Glomerular visceral epithelial cell (primary cell): Measurements from ENCODE around the gene MFAP5.
"Not testable (repeated sequence)": the region's sequence is repeated elsewhere in the genome, so short reads cannot be mapped to it uniquely, and the experiment has no call there.

Experiments used
- DNase-seq: peaks from one replicate; pipeline ENCODE4 v3.0.0-alpha.2; 2016; ENCODE audit errors: extremely low spot score

Gene MFAP5

DNA sequence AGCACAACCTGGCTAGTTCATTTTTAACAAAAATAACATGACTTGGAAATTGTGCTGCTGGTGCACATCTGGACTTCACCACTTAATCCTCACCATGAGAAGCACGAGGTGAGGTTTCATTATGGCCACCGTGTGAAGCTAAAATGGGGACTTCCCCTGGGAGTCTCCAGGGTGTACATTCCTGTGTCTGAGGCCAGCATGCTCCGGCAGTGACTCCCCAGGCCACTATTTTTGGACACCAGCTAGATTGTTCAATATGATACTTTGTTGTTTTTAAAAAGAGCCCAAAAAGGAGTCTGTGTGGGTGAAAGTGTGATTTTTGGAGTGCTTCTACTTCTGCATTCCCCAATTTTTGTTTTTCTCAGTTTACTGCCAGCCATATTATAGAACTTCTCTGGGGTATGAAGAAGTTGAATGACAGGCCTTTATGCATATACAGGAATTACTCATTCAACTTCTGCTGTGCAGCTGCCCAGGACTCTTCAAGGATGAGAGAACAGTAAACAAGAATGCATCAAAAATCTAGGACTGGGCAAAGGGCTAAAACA, 33.1 kb downstream of the MFAP5 start:
- DNase-seq, result peak; percentile 82

DNA sequence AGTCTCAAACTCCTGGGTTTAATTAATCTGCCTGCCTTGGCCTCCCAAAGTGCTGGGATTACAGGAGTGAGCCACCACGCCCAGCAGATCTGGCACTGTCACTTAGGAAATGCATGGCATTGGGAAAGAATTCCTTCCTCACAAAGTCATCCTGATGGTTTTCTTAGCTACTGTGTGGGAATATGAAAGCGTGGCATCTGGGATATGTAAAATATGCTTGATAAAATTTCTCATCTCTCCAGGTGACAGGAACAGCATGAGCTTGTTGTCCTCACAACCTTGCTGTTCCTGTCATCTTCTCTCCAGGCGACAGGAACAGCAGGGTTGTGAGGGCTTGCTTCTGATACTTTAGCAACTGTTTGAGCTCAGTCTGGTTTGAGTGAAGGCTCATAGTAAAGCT, 33.9 kb downstream of the MFAP5 start:
- DNase-seq, result peak; percentile 18

DNA sequence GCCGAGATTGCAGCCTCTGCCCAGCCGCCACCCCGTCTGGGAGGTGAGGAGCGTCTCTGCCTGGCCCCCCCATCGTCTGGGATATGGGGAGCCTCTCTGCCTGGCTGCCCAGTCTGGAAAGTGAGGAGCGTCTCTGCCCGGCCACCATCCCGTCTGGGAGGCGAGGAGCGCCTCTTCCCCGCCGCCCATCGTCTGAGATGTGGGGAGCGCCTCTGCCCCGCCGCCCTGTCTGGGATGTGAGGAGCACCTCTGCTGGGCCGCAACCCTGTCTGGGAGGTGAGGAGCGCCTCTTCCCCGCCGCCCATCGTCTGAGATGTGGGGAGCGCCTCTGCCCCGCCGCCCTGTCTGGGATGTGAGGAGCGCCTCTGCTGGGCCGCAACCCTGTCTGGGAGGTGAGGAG, 37.9 kb downstream of the MFAP5 start:
- DNase-seq, result not testable (repeated sequence)

DNA sequence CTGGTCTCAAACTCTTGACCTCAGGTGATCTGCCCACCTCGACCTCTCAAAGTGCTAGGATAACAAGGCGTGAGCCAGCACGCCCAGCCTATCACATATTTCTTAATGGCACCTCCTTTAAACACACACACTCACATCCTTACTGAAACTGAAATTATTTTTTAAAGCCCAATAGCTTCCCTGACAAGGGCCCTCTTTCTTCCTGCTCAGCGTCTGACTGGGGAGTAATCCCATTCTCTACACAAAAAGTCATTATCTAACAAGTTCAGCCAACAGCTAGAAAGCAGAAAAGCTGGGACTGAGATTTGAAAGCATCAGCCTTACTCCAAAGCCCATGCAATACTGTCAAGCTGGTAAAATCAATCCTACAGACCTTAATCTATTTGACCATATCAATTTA, 40.0 kb downstream of the MFAP5 start:
- DNase-seq, result no peak

DNA sequence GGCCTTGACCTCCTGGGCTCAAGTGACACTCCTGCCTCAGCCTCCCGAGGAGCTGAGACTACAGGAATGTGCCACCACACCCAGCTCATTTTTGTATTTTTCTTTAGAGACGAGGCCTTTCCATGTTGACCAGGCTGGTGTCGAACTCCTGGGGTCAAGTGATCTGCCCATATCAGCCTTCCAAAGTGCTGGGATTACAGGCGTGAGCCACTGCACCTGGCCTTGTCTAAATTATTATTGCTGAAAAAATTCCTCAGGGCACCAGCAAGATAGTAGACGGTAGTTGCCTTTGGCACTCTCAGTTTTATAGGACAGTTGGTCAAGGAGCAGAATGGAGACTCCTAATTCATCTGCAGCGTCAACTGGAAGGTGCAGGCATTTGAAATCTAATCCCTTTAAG, 47.4 kb downstream of the MFAP5 start:
- DNase-seq, result no peak

DNA sequence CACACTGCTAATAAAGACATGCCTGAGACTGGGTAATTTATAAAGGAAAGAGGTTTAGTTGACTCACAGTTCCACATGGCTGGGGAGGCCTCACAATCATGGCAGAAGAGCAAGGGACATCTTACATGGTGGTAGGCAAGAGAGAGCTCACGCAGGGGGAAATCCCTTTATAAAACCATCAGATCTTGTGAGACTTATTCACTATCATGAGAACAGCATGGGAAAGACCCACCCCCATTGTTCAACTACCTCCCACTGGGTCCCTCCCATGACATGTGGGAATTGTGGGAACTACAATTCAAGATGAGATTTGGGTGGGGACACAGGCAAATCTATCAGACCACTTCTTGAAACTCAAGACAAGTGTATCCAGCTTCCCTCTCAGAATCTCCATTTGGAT, 48.7 kb downstream of the MFAP5 start:
- DNase-seq, result not testable (repeated sequence)

DNA sequence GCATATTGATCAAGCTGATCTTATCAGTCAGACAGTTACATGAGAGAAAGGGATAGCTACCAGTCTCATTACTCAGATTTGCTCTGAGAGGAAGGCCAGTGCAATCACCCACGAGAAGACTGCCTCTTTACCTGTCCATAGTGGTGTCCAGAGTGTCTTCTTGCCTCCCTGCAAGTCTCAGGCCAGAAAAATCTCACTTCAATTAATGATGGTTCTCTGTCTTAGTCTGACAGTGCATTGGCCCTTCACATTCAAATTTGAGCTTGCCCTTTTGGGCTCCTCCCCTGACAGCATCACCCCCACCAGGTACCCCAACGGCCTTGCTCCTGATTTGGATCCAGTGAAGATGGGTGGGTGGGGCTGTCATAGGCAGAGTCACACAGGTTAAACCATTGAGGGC, 50.0 kb downstream of the MFAP5 start, which contains the start of gene AICDA:
AICDA (minus strand) TSS at position 231 of the 400 bp plus-strand sequence; CDS start at position 139, 92 bp downstream.
- no peak for DNase-seq

DNA sequence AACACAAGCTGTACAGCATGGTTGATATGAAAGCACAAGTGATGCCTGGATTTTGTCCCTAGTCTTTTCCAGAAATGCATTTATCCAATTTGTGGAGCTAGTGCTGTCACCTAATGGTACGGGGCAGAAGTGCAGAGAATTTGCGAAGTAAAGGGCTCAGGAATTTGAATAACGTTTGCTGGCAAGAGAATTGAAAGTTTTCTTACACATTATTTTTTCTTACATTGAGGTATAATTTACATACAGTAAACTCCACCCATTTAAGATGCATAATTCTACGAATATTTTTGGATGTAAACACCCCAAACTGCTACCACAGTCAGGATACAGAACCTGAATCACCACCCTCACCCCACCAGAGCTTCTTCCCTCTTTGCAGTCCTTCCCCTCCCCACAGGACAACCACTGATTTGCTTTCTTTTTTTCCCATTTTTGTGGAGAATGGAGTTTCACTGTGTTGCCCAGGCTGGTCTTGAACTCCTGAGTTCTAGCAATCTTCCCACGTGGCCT, 53.5 kb downstream of the MFAP5 start:
- peak; percentile 46 for DNase-seq

DNA sequence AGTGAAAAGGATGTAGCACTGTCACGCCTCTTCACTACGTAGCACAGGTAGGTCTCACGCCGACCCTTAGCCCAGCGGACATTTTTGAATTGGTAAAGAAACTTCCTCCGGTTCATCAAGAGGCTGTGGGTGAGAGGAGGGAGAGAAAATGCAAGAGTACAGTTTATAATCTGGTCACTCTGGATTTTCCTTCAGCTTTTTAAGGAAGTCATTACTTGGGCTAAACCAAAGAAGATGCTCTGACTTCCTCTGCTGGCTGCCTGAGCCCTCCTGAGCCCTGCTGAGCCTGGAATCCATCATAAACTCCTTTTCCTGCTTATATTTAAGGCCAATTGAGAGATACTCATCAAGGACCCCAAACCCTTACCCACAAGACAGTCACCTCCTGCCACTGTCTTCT, 55.7 kb downstream of the MFAP5 start:
- no peak for DNase-seq

DNA sequence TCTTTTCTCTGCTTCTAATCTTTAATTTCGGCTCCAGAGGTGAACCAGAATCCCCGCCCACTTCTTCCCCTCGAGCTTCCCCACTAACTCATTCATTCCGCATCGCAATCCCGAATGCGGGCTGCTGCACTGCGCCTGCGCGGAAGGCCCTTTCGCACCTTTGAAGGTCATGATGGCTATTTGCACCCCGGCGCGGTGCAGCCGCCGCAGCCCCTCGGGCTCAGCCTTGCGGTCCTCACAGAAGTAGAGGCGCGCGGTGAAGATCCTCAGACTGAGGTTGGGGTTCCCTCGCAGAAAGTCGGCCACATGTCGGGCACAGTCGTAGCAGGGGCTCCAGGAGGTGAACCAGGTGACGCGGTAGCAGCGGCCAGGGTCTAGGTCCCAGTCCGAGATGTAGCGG, 57.6 kb downstream of the MFAP5 start:
- no peak for DNase-seq

DNA sequence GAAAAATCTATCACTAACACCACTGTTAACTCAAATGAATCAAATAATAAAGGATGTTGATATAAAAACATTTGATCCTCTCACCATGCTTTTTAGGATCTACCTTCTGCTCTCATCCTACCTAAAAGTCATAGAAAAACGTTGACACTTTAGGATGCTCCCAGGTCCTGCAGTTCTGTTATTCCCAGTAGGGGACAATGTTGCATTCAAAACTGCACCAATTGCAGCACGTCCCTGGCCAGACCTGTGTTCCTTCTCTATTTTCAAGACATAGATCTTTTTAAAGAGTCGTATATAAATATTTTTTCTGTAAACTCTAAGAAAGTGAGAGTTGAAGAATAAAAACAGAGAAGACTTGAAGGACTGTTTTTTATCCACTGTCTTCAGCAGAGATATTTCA, 58.8 kb downstream of the MFAP5 start:
- no peak for DNase-seq

DNA sequence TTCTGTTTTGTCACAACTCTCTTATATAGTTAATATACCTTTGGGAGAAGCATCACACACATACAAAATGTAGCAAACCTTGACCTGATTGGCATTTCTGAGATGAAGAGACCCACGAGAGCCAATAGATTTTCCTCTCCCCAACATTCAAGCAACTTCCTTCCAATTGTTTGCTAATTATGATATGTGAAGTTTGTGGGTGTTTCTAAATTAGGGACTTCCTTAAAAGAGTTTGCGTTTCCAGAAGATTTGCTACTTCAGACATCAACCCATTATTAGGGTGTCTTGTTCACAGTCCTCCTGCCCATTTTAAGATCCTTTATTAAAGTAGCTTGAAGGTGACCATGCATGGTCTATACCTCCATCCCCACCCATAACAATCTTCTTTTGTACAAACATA, 59.3 kb downstream of the MFAP5 start:
- no peak for DNase-seq

DNA sequence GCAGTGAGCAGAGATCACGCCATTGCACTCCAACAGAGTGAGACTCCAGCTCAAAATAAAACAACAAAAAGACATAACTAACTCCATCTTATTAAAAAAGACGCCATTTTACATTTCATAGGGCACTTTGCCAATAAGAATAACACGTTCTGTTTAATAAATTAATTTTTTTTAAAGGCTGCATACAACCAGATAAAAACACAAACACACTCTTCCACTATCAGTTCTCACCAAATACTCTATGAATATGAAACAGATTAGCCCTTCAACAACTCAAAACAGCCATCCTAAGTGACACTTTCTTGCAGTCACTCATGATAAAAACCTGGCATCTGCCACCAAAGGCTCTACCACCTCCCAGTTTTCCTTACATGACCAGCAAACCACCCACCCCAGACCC, 66.1 kb downstream of the MFAP5 start:
- DNase-seq, result no peak
